Measurements from ENCODE around the gene CCL27. TPM values are rescaled to one million over a fixed set of nuclear protein-coding genes. Genes with fewer than 3 reads are reported as not detected.

The CCL27 gene
- total RNA-seq, 4 donors from 2014 or later = 1.7 TPM; not detected in 3

- H3K27ac ChIP-seq = peak within 1 kb of the TSS; percentile 80 to 93 (median 86)
- peak; percentile 81 to 87 for TF ChIP-seq POLR2A (IDR thresholded peaks at IDR 0.05)
- TF ChIP-seq CTCF (IDR thresholded peaks at IDR 0.05 in 4 of 5, conservative IDR thresholded peaks at IDR 0.05 in 1 of 5) = peak in 1 of 5 experiments; percentile 18
These were observed 24.9 kb downstream of the CCL27 start, which contains the start of gene SIGMAR1 for GRCh38 chr9:34637356-34638137. SIGMAR1 (minus strand) TSS chr9:34637787; CDS start chr9:34637697, 90 bp downstream.

DNA sequence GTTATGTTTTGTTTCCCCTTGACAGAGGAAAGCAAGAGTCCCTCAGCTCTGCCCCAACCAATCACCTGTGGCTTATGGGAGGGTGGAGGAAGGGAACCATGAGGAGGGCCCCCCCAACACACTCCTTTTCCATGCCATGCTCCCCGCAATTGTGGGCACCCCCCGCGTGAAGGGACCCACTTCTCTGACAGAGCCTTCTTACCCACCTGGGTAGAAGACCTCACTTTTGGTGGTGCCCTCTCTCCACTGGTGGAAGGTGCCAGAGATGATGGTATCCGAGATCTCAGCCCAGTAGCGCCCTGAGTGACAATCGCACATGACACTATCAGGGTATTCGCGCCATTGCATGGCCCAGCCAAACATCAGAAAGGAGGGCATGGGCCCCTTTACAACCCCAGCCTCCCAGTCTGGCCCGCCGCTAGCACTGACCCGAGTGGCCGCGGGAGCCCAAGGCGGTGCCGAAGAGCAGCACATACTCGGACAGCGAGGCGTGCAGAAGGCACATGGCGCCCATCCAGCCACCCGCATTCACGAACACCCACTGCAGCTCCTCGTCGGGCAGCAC lies 25.6 kb downstream of the CCL27 start:
- no peak for TF ChIP-seq CTCF (IDR thresholded peaks at IDR 0.05 in 4 of 5, conservative IDR thresholded peaks at IDR 0.05 in 1 of 5)
- TF ChIP-seq POLR2A (IDR thresholded peaks at IDR 0.05) = no peak
- no peaks in the 10 kb centered on the region for H3K27me3 ChIP-seq
- ATAC-seq = peak in 1 of 2 donors; percentile 6
- H3K4me1 ChIP-seq = peaks cover 12 to 16% of the 10 kb centered on the region in 2 donors
- H3K36me3 ChIP-seq = no peaks in the 10 kb centered on the region
- H3K27ac ChIP-seq = peak overlapping the region; percentile 80 to 93 (median 86)
- in situ Hi-C loops (cut with MboI; ENCODE audit: low sequenced_read_pairs in 4 of 4) (no loop called here), intact Hi-C loops (cut with DNase I; ENCODE audit: low total_unique reads) (loop anchor here (2.0 kb wide), 1 partner anchor 16 kb away; the partner anchor contains the start of gene DCTN3)
- H3K4me3 ChIP-seq = peak overlapping the region; percentile 66 to 95 (median 74)
- no peaks in the 10 kb centered on the region for H3K9me3 ChIP-seq
- DNase-seq = no peak

More at GRCh38 chr9:34637356-34638137, 24.9 kb downstream of the CCL27 start, which contains the start of gene SIGMAR1:
- DNase-seq (peak; percentile 90 to 91), ATAC-seq (peak; percentile 92)
- Histone ChIP-seq H3K4me1 (peaks cover 12 to 16% of the 10 kb centered on the region in 2 donors), H3K4me3 (peak within 1 kb of the TSS; percentile 66 to 95 (median 74)), H3K9me3 (no peaks in the 10 kb centered on the region), H3K36me3 (no peaks in the 10 kb centered on the region), H3K27me3 (no peaks in the 10 kb centered on the region)
- intact Hi-C loops (cut with DNase I; ENCODE audit: low total_unique reads) = loop anchor here (2.0 kb wide), 1 partner anchor 17 kb away; the partner anchor contains the start of gene DCTN3
- in situ Hi-C loops (cut with MboI; ENCODE audit: low sequenced_read_pairs in 4 of 4) = no loop called here

DNA sequence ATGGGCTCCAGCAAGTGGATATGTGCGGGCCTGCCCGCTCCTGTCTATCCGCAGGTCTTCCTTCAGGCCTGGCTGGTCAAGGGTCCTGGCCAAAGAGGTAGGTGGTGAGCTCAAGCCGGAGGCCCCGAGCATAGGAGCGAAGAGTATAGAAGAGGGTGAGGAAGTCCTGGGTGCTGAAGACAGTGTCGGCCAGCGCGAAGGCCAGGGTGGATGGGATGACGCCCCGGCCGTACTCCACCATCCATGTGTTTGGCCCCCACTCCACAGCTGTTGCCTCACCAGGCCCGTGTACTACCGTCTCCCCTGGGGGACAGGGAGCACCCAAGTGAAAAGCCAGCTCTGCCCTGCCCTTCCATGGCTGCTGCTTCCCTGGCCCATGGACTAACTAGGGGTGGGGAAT lies 26.9 kb downstream of the CCL27 start:
- Histone ChIP-seq H3K4me1 (peaks cover 12 to 16% of the 10 kb centered on the region in 2 donors), H3K9me3 (no peaks in the 10 kb centered on the region), H3K27me3 (no peaks in the 10 kb centered on the region), H3K27ac (no peak overlapping the region), H3K36me3 (no peaks in the 10 kb centered on the region), H3K4me3 (no peak overlapping the region)
- ATAC-seq = no peak
- intact Hi-C loops (cut with DNase I; ENCODE audit: low total_unique reads) (no loop called here), in situ Hi-C loops (cut with MboI; ENCODE audit: low sequenced_read_pairs in 4 of 4) (no loop called here)
- no peak for DNase-seq
- TF ChIP-seq POLR2A (IDR thresholded peaks at IDR 0.05) (no peak), CTCF (IDR thresholded peaks at IDR 0.05 in 4 of 5, conservative IDR thresholded peaks at IDR 0.05 in 1 of 5) (no peak)

GRCh38 chr9:34634551-34635248 lies 27.8 kb downstream of the CCL27 start:
- Histone ChIP-seq H3K4me1 (peaks cover 12 to 16% of the 10 kb centered on the region in 2 donors), H3K27ac (no peak overlapping the region), H3K27me3 (peaks cover 0 to 2% (median 1%) of the 10 kb centered on the region in 3 donors), H3K9me3 (no peaks in the 10 kb centered on the region), H3K36me3 (no peaks in the 10 kb centered on the region), H3K4me3 (no peak overlapping the region)
- TF ChIP-seq POLR2A (IDR thresholded peaks at IDR 0.05) (no peak), CTCF (IDR thresholded peaks at IDR 0.05 in 4 of 5, conservative IDR thresholded peaks at IDR 0.05 in 1 of 5) (no peak)
- in situ Hi-C loops (cut with MboI; ENCODE audit: low sequenced_read_pairs in 4 of 4) (no loop called here), intact Hi-C loops (cut with DNase I; ENCODE audit: low total_unique reads) (loop anchor here (1.0 kb wide), 1 partner anchor 22 kb away; the partner anchor contains the start of gene RPP25L)
- no peak for DNase-seq
- ATAC-seq = no peak
